ENCODE data around the gene SMKR1.

The SMKR1 gene

DNA sequence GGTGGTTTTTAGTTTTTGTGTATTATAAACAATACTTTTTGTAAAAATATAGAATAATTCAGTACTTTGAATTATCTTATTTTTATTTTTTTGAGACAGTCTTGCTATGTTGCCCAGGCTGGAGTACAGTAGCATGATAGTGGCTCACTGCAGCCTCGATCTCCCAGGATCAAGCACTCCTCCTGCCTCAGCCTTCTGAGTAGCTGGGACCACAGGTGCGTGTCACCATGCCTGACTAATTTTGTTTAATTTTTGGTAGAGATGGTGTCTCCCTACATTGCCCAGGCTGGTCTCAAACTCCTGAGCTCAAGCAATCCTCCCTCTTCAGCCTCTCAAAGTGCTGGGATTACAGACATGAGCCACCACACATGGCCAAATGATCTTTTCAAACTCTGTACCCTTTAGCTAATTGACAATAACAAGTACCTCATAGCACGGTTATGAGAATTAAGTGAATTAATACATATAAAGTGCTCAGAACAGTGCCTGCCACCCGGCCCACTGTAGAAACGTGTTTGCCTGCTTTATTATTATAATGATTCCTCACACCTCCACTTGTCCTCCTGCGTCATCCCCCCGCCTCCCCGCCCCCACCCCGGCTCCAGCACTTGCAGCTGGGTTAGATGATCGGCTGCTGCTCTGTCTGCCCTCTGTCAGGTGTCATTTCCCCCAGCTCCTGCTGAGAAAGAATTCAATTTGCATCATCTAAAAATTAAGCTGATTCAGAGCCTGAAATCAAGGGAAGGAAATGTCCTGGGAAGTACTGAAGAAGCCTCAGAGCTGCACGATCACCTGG is 55.6 kb downstream of the SMKR1 start:
- in situ Hi-C loops (cut with MboI; ENCODE audit: low pct_unique_long_range_greater_than_20kb, low sequenced_read_pairs), result no loop called here
- DNase-seq, result no peak

DNA sequence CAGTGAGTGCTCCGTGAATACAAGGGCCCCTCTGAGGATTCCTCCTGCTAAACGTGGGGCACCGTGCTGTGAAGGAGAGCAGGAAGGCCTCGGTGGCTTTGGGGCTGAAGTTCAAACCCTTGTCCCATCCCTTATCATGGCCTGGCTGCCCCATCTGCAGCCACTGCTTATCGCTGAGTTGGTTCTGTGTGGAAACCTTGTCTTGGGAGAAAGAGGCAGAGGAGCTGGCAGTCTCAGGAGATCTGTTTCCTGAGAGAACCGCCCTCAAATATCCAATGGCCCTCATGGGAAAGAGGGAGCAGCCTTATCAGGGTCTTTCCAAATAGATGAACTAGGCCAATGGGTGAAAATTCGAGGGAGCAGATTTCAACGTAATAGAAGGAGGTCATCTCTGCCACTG is 57.2 kb downstream of the SMKR1 start:
- in situ Hi-C loops (cut with MboI; ENCODE audit: low pct_unique_long_range_greater_than_20kb, low sequenced_read_pairs), result no loop called here
- no peak for DNase-seq

DNA sequence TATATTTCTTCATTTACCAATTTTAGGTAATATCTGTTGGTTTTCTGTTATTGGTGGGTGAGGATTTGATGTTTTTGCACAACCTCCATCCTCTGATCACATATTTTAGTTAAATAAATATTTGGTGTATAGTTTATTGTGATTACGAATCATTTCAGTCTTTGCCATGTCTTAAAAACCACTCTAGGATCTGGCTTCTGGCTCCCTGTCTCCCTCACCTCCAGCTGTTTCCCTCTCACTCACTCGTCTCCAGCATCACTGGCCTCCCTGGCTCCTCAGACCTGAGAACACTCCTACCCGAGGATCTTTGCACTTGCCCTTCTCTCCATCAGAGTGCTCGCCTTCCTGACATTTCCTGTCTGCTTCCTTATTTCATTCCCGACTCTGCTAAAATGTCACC is 58.5 kb downstream of the SMKR1 start:
- no peak for DNase-seq
- in situ Hi-C loops (cut with MboI; ENCODE audit: low pct_unique_long_range_greater_than_20kb, low sequenced_read_pairs), result no loop called here

- peak; percentile 51 for DNase-seq
- in situ Hi-C loops (cut with MboI; ENCODE audit: low pct_unique_long_range_greater_than_20kb, low sequenced_read_pairs), result no loop called here
Observed at GRCh38 chr7:129561677-129562359, 59.5 kb downstream of the SMKR1 start.
